Testis (tissue), 3 donors: ENCODE results near the gene PAQR7. TPM values are rescaled to one million over a fixed set of nuclear protein-coding genes. Genes with fewer than 3 reads are reported as not detected.
A peak's percentile ranks its signal among the peaks of the same experiment; 100 is the strongest.

Experiments used
- DNase-seq: peaks from one replicate; pipeline ENCODE4 v3.0.0-alpha.2; 2019
- H3K27ac ChIP-seq, 2 donors: fragments of 200-600 bp; sonication (generic); one replicate each; pipeline ENCODE4 v1.5.1; 2019
- H3K27me3 ChIP-seq: fragments of 200-600 bp; sonication (generic); one replicate; pipeline ENCODE4 v1.5.1; 2019
- H3K36me3 ChIP-seq: fragments of 200-600 bp; sonication (generic); one replicate; pipeline ENCODE4 v1.5.1; 2017; ENCODE audit warnings: low read depth; ENCODE audit errors: missing control alignments
- H3K4me1 ChIP-seq: fragments of 200-600 bp; sonication (generic); one replicate; pipeline ENCODE4 v1.5.1; 2019
- H3K4me3 ChIP-seq, 2 donors: fragments of 200-600 bp; sonication (generic); one replicate each; pipeline ENCODE4 v1.5.1; 2017 to 2019
- H3K9me3 ChIP-seq: fragments of 200-600 bp; sonication (generic); one replicate; pipeline ENCODE4 v1.5.1; 2017
- CTCF ChIP-seq, 3 experiments: fragments of 450-650 bp in 2 of 3; fragments of 200-600 bp in 1 of 3; sonication (generic) in 1 of 3; IDR thresholded peaks; one replicate each; pipeline ENCODE4 v1.5.1; 2016 to 2019; ENCODE audit warnings: antibody characterized with exemption in 3 of 3, mild to moderate bottlenecking in 2 of 3, moderate library complexity in 1 of 3
- POLR2A ChIP-seq: fragments of 450-650 bp; IDR thresholded peaks from one replicate; pipeline ENCODE4 v1.6.1; 2017; ENCODE audit warnings: antibody characterized with exemption, mild to moderate bottlenecking, moderate library complexity
- WGBS, 2 donors: methylation state at CpG; one replicate each; pipeline ENCODE4 v1.1.5; 2018; 5-methylcytosine and 5-hydroxymethylcytosine counted together
- intact Hi-C: fragments of 100-400 bp; cut with DNase I; formaldehyde crosslinking; loops from one replicate; pipeline ENCODE4 v1.15.1; 2023; ENCODE audit warnings: low total_unique reads
- polyA plus RNA-seq: library from polyadenylated mRNA; stranded (reverse); fragments of 350-450 nt; fragmentation: Illumina TruSeq; extraction: RNeasy Lipid Tissue Mini Kit (QIAGEN cat#74804); gene quantifications from one replicate; pipeline ENCODE4 v1.2.3, GENCODE V29; 2014; ENCODE audit warnings: low read depth, low replicate concordance; ENCODE audit not compliant: insufficient read depth
- total RNA-seq, 2 donors: library from RNA; depleted of rRNA; stranded (reverse); fragments of >200 nt; gene quantifications; one replicate each; pipeline ENCODE4 v1.2.3, GENCODE V29; 2016

Gene PAQR7
- total and polyA plus RNA-seq, 3 donors from 2014 or later, result 89.3 to 94.8 (median 92.4) TPM

- Histone ChIP-seq H3K9me3 (no peaks in the 10 kb centered on the region), H3K4me3 (no peak overlapping the region), H3K4me1 (no peaks in the 10 kb centered on the region), H3K27me3 (no peaks in the 10 kb centered on the region), H3K36me3 (no peaks in the 10 kb centered on the region), H3K27ac (no peak overlapping the region)
- TF ChIP-seq CTCF (IDR thresholded peaks at IDR 0.05), result no peak
- TF ChIP-seq POLR2A, result no peak
- DNase-seq, result no peak
- WGBS, 2 donors, result 91 to 93% methylated on average over 3 of the region's 3 CpGs
- intact Hi-C loops, result no loop called here
Measured at GRCh38 chr1:25864434-25864833, 11.1 kb downstream of the PAQR7 start.

- H3K9me3 ChIP-seq, result no peaks in the 10 kb centered on the region
- 88 to 89% methylated on average over 15 to 25 of the region's 25 CpGs for WGBS, 2 donors
- no peak overlapping the region for H3K4me3 ChIP-seq
- TF ChIP-seq CTCF (IDR thresholded peaks at IDR 0.05) (no peak), POLR2A (no peak)
- intact Hi-C loops, result no loop called here
- no peaks in the 10 kb centered on the region for H3K27me3 ChIP-seq
- H3K4me1 ChIP-seq, result peaks cover 2% of the 10 kb centered on the region
- no peak overlapping the region for H3K27ac ChIP-seq
- no peaks in the 10 kb centered on the region for H3K36me3 ChIP-seq
- DNase-seq, result peak; percentile 25
Measured at GRCh38 chr1:25863486-25864262, 11.8 kb downstream of the PAQR7 start.

- intact Hi-C loops, result no loop called here
- DNase-seq, result peak; percentile 13
- 90 to 96% methylated on average over 19 to 20 of the region's 20 CpGs for WGBS, 2 donors
- peaks cover 3% of the 10 kb centered on the region for H3K4me1 ChIP-seq
- no peaks in the 10 kb centered on the region for H3K27me3 ChIP-seq
- TF ChIP-seq POLR2A (no peak), CTCF (IDR thresholded peaks at IDR 0.05) (no peak)
- H3K4me3 ChIP-seq, result no peak overlapping the region
- no peak overlapping the region for H3K27ac ChIP-seq
- H3K9me3 ChIP-seq, result no peaks in the 10 kb centered on the region
- no peaks in the 10 kb centered on the region for H3K36me3 ChIP-seq
Measured at GRCh38 chr1:25862785-25863485, 12.6 kb downstream of the PAQR7 start.

- peaks cover 3% of the 10 kb centered on the region for H3K4me1 ChIP-seq
- no peak overlapping the region for H3K4me3 ChIP-seq
- peak; percentile 13 for DNase-seq
- intact Hi-C loops, result no loop called here
- H3K27me3 ChIP-seq, result no peaks in the 10 kb centered on the region
- no peak overlapping the region for H3K27ac ChIP-seq
- TF ChIP-seq POLR2A, result no peak
- no peak for TF ChIP-seq CTCF (IDR thresholded peaks at IDR 0.05)
- 65 to 72% methylated on average over 16 of the region's 16 CpGs for WGBS, 2 donors
- no peaks in the 10 kb centered on the region for H3K9me3 ChIP-seq
- H3K36me3 ChIP-seq, result no peaks in the 10 kb centered on the region
Measured at GRCh38 chr1:25861316-25862286, 13.9 kb downstream of the PAQR7 start.
